Stimulated activated CD4-positive, alpha-beta T cell treated with anti-CD3 and anti-CD28 coated beads, Interleukin-2, amount 100 ng/mL, for 24 hours (primary cell): ENCODE results near the gene DGKG.

Experiments used
- DNase-seq, 2 donors: peaks; one replicate each; pipeline ENCODE4 v3.0.0-alpha.2; 2020

Gene DGKG

DNA sequence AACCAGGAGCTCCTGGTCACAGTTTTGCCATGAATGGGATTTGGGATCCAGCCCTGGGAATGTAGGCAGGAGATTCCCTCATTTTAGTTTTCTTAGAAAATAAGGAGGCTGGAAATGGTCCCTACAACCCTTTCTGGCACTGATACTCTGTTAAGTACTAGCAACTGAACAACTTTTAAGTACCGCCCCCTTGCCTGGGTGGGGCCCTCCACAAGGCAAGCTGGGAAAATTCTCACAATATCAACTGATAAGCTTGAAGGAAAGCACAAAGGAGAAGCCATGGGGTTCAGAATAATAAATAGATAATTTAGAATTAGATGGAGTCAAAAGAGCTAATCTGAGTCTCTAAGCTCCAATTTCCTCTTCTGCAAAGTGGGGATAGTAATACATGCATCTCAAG lies 4.2 kb upstream of the DGKG start:
- no peak for DNase-seq

DNA sequence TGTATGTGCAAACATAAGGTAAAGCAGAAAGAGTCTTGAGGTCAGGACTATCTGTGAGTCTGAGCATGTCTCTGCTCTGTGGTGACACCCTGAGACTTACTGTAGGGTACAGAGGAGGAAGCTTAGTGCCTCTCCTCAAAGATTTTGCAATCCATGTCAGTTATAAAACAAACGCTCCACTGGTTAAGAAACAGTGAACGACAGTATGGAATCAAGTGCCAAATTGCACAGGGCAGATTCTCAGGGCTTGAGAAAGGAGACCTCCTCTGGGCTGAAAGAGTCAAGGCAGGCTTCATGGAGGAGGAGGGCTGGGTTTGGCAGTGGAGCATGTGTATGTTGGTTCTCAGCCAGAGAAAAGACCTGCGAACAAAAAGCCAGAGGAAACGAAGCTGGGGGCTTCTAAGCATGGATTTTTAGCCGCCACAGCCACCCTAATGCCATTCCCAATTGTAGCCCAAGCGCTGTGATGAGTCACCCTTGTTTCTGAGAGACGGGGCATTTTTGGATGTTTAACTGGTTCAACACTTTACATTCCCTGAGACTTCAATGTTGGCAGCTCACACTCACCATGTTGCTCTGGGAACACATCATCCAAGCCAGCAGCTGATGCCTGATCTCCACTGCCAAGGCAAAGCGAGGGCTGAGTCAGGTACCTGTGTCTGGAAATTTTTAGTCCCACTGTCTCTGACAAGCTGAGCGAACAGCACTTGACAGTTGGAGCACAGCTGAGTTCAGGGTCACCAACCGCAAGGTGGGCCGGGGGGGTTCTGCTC lies 3.4 kb upstream of the DGKG start:
- no peak for DNase-seq

DNA sequence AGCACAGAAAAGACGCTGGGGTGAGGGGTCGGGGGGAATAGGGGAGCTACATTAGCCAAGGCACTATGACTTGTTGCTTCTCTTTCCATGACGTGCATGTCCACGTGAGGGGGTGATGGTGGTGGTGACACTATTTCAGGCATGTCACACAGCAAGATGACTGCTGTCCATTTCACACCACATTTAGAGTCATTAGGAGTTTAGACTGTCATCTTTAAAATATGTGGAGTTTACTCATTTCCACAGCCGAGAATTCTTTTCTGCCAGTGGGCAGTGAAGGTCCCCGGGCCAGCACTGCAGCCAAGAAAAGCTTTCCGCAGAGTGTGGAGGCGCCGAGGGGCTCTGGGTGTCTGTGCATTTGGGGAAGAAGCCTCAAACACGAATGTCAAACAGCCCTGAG lies 954 bp upstream of the DGKG start:
- no peak for DNase-seq

DNA sequence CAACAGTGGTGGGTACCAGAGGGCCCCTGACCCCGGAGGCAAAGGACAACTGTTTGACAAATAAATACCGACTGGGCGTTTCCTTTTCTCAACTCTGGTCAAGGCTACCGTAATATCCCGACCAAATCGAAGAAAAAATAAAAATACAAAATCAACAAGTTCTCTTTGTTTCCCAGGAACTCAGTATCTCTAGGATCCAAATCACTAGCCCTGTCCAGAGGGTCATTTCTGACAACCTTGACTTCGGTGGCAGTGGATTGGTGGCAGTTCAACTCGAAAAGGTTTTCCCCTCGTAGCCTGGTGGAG lies 456 bp upstream of the DGKG start:
- no peak for DNase-seq

DNA sequence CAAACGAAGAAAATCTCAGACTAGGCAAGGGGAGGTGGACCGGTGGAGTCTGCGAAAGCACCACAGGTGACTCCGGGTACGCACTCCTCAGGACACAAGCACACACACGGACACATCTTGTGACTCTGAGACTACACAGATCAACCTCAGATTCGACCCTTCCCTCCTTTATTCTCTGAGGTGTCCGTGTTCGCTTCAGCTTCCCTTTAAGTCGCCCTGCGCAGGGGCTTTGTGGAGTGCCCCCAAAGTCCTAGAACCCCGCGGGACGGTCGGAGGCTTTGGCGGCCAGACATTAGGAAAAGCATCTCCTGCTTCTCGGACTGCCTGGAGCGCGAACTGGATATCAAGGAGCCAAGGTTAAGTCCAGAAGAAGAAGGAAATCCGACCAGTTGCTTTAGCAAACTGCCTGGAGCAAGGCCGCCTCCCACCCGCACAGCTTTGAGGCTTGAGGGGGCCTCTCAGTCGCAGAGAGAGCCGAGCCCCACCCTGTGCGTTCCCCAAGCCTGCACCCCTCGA lies 730 bp downstream of the DGKG start:
- DNase-seq = no peak

DNA sequence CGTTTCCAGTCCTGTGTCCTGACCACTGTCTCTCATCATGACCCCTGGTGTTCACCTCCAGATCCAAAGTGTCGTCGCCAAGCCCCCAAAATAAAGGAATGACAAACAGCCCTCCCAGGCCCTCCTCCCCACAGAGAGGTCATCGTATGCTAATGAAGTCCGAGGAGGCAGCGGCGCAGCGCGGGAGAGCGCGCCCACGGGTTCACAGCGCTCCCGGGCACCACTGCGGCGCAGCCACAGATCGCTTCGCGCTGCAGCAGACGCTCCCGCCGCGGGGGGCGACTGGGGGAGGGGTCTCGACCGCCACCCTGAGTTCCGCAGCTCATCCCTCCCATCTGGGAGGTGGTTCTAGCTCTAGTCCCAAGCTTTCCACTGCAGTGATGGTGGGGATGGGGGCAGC lies 1.3 kb downstream of the DGKG start:
- DNase-seq = no peak

DNA sequence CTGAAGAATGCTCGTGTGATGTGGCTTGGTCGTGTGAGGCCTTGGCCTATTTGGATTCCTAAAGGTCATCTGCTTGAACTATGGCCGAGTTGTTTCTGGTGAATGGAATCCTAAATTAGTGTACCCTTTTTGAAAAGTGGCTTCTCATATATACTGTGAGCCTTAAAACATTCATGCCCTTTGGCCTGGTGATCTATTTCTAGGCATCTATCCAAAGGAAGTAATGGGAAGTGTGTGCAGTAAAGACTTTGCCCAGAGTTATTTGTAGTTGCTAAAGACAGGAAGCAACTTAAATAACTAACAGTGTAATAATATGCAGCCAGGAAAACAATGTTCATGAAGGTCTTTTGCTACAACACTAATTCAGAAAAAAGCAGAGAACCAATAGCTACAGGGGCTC lies 3.0 kb downstream of the DGKG start:
- no peak for DNase-seq

DNA sequence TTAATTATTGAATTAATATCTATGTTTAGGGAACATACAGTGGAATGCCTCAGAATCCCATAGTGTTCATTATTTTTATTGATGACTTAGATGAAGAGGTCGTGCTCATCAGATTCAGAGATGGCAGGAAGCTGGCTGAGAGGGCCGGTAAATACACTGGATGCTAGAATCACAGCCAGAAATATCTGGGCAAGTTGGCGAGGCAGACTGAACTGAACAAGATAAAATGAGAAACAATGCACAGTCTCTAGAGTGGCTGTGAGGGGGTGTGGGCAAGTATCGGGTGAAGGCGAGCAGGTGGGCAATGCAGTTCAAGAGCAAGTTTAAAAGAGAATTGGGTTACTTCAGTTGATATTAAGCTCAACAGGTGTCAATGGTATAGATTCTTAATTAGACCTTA lies 5.9 kb downstream of the DGKG start:
- no peak for DNase-seq

DNA sequence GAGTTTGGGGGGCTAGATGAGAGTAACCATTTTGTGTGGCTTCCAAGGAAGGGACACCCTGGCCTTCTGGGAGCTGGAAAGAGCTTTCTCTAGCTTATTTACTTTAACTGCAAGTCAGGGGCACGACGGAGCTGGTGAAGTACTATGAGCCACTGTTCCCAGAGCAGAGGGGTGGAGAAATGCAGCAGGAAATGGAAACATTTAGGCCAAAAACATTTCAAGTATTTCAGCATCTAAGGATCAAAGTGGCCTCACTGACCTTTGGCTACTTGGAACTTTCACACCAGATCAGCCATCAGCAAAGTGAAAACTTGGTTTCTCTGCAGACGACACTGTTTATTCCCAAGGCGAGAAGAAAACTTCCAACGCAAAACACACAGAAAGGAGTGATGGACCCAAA lies 7.9 kb downstream of the DGKG start:
- DNase-seq = no peak

DNA sequence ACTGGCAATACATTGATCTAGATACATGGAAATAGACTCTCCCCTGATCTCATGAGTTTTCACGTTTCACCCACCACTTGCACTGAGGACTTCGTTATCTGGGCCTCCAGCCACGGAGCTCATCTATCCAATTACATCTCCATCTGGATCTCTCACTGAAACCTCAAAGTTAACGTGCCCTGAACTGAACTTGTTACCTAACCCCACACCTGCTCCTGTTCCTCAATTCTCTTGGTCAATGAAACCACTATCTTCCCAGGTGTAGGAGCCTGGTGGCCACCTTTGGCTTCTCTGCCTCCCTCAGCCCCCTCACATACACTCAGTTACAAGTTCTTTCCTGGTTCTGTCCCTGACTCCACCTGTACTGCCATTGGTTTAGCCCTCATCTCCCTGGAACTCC lies 9.7 kb downstream of the DGKG start:
- no peak for DNase-seq

DNA sequence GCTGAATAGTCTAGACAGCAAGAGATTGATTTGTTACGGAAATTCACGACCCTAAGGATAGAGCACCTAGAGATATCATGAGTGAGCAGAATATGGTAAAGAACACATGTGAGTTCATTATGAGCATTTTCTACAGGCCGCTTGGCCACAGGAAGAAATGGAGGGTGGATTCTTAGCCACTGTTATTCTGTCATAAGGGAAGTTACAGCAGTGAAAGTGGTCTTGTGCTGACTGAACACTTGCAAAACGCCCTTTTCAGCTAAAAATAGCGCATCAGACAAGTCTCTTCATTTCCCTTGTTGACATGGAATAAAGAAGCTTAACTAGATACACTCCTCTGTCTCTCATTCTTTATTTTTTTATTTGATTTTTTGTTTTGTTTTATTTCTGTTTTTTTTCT lies 19.8 kb downstream of the DGKG start:
- DNase-seq = no peak

DNA sequence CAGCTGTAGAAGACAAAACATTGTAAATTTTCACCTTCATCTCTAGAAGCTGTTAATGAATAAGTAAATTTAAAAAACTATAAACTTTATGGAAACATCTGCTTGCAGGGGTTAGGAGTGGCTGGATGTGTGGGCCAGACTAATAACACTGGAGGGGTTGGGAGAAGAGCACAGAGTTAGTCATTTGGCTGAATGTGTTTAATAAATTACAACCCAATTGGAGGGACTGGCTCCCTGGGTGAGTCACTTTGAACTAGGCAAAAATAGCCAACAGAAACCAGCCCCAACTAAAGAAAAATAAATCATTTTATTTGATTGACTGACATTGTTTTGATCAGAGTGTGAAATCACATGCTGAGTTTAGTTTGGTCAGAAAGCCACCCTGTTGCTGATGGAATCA lies 21.8 kb downstream of the DGKG start:
- DNase-seq = no peak

DNA sequence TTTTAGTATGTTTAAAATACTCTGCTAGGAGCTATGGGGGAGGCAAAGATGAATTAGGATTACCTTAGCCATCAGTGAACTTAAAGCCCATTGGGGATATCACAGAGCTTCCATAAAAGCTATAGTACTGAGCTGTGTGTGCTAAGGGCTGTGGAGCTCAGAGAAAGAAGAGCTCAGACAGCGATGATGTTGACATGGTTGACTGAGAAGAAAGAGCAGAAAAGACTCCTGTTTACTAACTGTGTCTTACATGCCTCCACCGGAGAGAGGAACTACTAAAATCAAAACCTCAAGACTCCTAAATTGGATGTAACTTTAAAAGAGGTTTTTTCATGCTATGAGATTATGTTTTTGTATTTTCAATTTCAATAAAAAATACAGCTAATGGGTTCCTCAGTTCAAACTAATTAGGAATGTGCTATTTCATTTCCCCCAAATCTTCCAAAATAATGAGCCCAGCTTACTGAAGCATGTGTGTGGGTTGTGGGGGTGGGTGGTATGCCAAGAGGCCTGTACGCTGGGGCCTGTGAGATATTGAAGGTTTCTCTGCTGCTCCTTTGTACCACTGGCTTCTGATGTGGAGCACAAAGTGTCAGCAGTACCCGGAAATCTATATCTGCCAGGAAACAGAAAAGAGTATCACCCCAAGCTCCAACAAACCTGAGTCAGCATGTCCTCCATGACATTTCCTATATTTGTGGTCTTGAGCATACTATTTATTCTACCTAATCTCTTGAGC lies 22.7 kb downstream of the DGKG start:
- DNase-seq = no peak

DNA sequence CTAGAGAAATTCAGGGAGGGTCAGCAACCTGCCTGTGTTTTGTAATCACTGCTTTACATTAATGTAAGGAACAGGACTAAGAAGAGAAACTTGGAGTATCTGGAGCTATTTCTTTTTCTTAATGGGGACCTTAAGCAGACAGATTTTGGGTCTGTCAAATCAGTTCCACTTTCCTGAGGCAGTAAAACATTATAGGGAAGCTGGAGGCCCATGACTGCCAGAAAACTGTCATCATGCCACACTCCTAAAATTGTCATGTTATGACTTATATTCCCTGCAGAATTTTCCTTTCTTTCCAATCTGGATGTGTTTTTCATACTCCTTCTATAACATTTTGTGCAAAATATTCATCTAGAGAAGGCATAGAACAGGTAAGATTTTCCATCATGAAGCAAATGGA lies 28.8 kb downstream of the DGKG start:
- DNase-seq = no peak

DNA sequence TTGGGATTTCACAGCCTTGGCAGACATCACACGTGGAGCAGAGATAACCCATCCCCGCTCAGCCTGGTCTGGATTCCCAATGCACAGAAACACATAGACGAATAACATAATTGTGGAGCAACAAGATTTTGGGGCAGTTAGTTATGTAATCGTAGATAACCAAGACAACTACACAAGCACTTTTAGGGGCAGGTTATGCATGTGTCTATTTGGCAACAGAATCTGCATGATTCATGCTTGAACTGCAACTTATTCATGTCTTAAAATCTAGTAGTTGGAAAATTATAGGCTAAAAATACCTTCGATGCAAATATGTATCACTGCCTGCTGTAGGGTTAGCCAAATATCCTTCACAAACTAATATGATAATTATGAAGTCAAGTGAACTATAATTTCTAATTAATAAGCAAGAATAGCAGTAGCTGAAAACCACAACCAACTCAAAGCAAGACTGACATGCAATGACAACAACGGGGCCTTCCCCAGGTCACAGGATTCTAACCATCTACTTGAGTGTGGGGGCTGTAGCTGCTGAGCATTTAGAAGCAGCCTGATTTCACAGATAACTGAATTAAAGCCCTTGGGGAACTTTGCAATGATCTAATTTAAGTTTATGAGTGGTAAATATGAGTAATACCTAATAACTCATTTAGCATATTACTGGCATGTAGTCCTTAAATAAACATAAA lies 31.1 kb downstream of the DGKG start:
- DNase-seq = no peak

DNA sequence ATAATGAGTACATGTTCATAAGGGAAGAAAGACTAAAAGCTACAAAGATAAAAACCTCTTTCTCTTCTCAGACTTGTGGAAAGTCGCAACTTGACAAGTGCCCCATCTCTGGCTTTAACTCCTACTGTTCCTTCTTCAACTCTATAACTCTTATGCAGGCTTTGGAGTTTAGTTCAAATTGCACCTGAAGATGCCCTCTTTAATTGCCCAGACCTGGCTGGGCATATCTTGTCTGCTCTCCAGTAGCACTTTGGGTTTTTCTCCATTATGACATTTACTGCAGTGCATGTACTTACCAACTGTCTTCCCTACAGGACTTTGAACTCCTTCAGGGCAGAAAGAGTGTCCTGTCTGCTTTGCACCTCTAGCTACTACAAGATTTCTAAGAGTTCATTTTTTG lies 32.4 kb downstream of the DGKG start:
- DNase-seq = no peak

DNA sequence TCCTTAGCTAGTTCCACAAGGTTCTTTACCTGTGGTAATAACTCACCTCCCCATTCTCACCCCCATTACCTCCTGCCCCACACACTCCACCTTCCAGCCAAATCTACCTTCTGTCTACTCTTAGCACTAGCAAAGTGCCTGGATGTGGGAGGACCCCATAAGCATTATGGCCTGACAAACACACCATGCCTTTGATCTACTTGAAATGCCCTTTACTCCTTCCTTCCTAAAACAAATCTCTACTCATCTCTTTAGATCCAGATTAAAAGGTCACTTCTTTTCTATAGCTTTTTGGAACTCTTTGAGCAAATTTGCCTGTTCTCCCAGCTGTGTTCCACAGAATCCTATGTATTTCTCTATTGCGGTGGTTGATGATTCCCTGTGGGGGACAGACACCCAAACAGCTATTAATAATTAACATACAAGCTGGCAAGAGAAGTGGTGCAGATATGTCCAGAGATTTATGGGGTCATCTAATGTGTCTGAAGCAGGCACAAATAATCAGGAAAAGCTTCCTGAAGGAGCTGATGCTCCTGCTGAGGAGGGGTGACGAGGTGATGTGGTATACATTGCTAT lies 34.0 kb downstream of the DGKG start:
- DNase-seq = no peak

DNA sequence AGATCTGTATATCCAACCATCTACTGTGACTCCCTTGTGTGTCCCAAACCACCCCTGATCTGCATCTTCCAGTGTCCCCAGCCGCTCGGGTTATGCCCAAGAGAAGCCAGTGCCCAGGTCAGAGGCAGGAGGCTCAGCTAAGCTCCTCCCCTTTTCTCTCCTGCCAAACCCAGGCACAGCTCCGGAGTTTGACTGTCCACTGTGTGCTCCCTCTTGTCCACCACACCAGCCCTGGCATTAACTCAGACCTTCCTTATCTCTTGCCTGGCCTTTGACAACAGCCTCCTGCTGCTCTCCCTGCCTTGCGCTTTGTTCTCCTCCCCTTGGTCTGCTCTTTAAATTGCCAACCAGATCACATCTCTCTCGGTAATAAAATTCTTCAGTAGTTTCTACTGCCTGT lies 39.3 kb downstream of the DGKG start:
- DNase-seq = no peak

DNA sequence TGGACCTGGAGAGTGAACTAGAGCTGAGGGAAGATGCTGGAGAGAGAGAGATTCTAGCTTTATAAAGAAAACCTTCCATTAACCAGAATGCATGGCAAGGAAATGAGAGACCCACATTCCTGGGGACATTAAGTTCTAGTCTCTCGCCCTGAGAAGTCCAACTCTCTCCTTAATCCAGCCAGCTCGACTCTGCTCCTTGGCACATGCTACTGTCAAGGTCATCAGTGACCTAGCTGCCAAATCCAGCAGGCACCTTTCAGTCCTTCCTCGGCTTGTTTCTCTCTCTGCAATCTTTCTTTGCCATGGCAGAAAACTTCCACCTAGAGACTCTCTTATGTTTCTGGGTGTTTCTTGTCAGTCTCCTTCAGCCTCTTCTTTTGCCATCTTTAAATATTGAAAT lies 40.3 kb downstream of the DGKG start:
- no peak for DNase-seq

DNA sequence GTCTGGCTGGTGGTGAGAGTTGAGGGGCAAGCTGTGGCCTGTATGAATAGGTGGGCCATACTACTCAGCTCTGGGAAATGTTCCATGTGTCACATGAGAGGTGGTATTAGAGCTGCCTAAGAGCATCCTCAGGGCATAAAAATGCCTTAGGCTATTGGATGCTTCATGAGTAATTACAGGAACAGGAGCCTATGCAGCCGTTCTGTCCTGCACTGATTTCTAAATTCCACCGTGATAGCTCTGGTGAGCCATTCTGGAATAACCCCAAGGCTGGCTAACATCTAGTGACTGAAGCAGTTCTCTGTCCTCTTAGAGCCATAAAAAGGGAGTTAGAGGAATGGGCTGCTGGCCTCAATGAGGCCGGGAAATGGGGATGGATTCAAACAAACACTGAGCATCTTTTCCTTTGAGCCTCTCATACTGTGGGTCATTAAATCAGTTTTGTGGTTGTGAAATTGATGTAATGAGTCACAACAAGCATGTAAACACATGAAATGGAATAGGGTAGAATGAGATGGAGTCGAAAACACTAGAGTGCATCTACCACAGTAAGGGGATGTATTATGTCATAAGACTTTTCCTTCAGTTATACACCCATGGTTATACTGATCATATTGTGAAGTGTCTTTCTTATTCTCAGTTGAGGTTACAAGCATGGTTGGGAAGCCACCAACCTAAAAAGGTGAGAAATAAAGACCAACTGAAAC lies 41.0 kb downstream of the DGKG start:
- no peak for DNase-seq

DNA sequence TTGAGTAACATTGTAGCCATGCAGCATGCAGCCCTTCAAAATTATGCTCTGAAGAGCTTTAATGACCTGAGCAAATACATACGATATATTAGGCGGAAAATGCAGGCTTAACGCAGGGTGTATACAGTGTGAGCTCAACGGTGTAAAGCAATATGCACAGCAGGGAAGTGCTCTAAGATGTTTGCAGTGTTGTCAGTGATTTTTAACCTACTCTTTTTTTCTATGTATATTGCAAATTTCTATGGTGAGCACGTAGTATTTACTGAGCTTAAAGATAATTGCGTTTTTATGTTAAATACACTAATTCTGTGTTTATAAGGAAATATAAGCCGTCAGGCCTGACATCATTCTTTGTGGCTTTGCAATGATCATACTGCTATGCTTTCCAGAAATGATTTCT lies 42.1 kb downstream of the DGKG start:
- DNase-seq = no peak

DNA sequence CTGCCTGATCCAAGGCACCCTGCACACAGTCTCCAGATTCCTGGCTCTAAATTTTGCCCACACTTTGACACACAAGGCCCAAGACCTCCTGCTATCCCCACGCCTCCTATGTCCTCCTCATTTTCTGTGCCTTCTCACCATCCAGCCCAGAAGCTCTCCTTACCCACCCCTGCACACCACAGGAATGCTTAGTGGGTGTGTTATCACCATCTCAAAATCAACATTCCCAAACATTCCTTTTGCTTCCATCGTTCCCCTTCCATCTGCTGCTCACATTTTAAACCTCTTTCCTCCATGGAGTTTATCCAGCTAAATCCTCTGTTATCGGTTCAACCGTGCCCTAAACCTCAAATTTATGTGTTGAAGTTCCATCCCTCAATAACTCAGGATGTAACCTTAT lies 43.9 kb downstream of the DGKG start:
- no peak for DNase-seq

DNA sequence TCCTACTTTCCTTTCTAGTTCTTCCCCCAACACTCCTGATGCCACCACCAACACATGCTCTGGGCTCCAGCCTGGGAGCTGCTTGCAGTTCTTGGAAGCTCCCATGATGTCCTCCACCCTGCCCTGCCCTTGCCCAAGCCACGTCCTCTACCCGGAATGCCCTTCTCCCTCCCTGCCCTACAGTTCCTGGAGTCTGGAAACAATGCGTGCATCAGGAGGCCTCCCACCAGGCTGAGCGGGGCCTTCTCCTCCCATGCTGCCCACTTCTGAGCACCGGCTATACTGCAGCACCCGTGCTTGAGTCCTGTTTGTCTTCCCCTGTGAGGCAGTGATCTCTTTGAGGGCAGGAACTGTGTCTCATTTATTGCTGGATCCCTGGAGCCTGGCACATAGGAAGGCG lies 44.6 kb downstream of the DGKG start:
- no peak for DNase-seq
